H1 (cell line): ENCODE measurements around the gene CLEC2D. TPM values are rescaled to one million over a fixed set of nuclear protein-coding genes. Genes with fewer than 3 reads are reported as not detected.

Experiments used
- BCL11A ChIP-seq, 2 experiments: IDR thresholded peaks; one replicate each; pipeline ENCODE4 v1.6.1; 2011; ENCODE audit warnings: low read depth in 2 of 2, low read length in 2 of 2, mild to moderate bottlenecking in 2 of 2
- PHF8 ChIP-seq: fragments of 200-600 bp; sonication (generic); conservative IDR thresholded peaks from 2 replicates; pipeline ENCODE4 v1.7.1; 2012; ENCODE audit warnings: low read depth, mild to moderate bottlenecking, inconsistent platforms, low read length, moderate library complexity
- TCF12 ChIP-seq: IDR thresholded peaks from 2 replicates; pipeline ENCODE4 v1.6.1; 2011; ENCODE audit warnings: low read depth, mild to moderate bottlenecking, low read length
- YY1 ChIP-seq: IDR thresholded peaks from 2 replicates; pipeline ENCODE4 v1.6.1; 2011; ENCODE audit warnings: low read depth, mild to moderate bottlenecking, low read length
- polyA plus RNA-seq, 7 experiments: library from polyadenylated mRNA; depleted of rRNA in 3 of 7; stranded (reverse) in 5 of 7; unstranded in 2 of 7; fragments of >200 nt in 5 of 7; fragments of 200-250 nt in 2 of 7; gene quantifications; 1 replicate in 5 of 7; 2 replicates in 1 of 7; 4 replicates in 1 of 7; pipeline versions ENCODE4 v1.2.1 to v1.2.3, GENCODE V29; 2011 to 2013; ENCODE audit warnings: missing spikeins in 2 of 7, mixed read lengths in 2 of 7
- total RNA-seq: library from RNA; stranded (reverse); fragmentation: NEBNext Ultra II Directional; extraction: Animal tissue kit (Norgen Biotek cat#: 25700); gene quantifications from 2 replicates; pipeline ENCODE4 v1.2.1, GENCODE V29; 2021
- TF ChIP-seq, protein P1 (sequence below): IDR thresholded peaks from 2 replicates; pipeline ENCODE4 v1.6.1; 2012; ENCODE audit warnings: inconsistent platforms

CLEC2D gene
- total and polyA plus RNA-seq, 2 of the 8 experiments (the other 6 are each of a cell fraction or from before 2014, with no cell fraction given), result 4.2 to 6.2 TPM

DNA sequence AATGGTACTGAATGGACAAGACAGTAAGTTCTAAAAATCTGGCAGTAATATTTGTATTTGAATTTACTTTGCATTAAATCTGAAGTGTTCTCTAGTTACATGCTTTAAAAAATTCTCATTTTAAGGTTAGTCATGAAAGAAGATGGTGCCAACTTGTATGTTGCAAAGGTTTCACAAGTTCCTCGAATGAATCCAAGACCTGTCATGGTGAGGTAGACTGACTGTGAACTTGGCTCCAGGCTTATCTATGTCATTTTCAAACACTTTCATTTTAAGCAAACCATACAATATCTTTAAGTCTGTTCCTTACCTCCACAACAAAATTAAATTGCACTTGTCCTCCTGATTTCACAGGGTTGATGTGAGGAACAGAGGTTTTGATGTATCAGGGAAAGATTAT lies 23.4 kb downstream of the CLEC2D start (continued):
- TF ChIP-seq BCL11A (IDR thresholded peaks at IDR 0.05; ENCODE audit: low read depth in 2 of 2, low read length in 2 of 2) (no peak), YY1 (no peak), PHF8 (no peak), TCF12 (no peak)
- TF ChIP-seq, protein P1, sequence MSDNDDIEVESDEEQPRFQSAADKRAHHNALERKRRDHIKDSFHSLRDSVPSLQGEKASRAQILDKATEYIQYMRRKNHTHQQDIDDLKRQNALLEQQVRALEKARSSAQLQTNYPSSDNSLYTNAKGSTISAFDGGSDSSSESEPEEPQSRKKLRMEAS, result no peak
